Esophagus muscularis mucosa (tissue), 4 donors: ENCODE results near the gene PRLR. TPM values are rescaled to one million over a fixed set of nuclear protein-coding genes. Genes with fewer than 3 reads are reported as not detected.
"Not testable (repeated sequence)": the region's sequence is repeated elsewhere in the genome, so short reads cannot be mapped to it uniquely, and the experiment has no call there.

Experiments
- DNase-seq: peaks from one replicate; pipeline ENCODE4 v3.0.0-alpha.2; 2017; ENCODE audit errors: extremely low spot score
- H3K27ac ChIP-seq, 4 donors: fragments of 200-600 bp; sonication (generic); replicated peaks in 1 of 4; 1 replicate in 3 of 4; 2 replicates in 1 of 4; pipeline ENCODE4 v1.5.1; 2016 to 2019; ENCODE audit warnings: mild to moderate bottlenecking in 1 of 4
- H3K27me3 ChIP-seq, 4 donors: fragments of 200-600 bp; sonication (generic); one replicate each; pipeline versions ENCODE4 v1.5.1 to v1.6.0; 2016 to 2019
- H3K36me3 ChIP-seq, 4 donors: fragments of 200-600 bp; sonication (generic); one replicate each; pipeline ENCODE4 v1.5.1; 2016 to 2019
- H3K4me1 ChIP-seq, 4 donors: fragments of 200-600 bp; sonication (generic); one replicate each; pipeline ENCODE4 v1.5.1; 2016 to 2019
- H3K4me3 ChIP-seq, 4 donors: fragments of 200-600 bp; sonication (generic); 1 replicate in 2 of 4; 2 replicates in 2 of 4; pipeline ENCODE4 v1.5.1; 2016 to 2019; ENCODE audit warnings: mild to moderate bottlenecking in 4 of 4, moderate library complexity in 1 of 4
- H3K9me3 ChIP-seq, 4 donors: fragments of 200-600 bp; sonication (generic); 1 replicate in 3 of 4; 2 replicates in 1 of 4; pipeline ENCODE4 v1.5.1; 2016 to 2019
- EP300 ChIP-seq: sonication (generic); formaldehyde crosslinking; IDR thresholded peaks from one replicate; pipeline ENCODE4 v1.6.1; 2017; ENCODE audit warnings: antibody characterized with exemption
- POLR2A ChIP-seq: fragments of 450-650 bp; IDR thresholded peaks from one replicate; pipeline ENCODE4 v1.6.1; 2017; ENCODE audit warnings: antibody characterized with exemption, moderate library complexity, mild to moderate bottlenecking, low read depth
- POLR2AphosphoS5 ChIP-seq, 2 donors: sonication (generic); formaldehyde crosslinking; IDR thresholded peaks; one replicate each; pipeline ENCODE4 v1.6.1; 2017; ENCODE audit warnings: antibody characterized with exemption in 2 of 2
- WGBS: methylation state at CpG from one replicate; pipeline ENCODE4 v1.1.5; 2018; 5-methylcytosine and 5-hydroxymethylcytosine counted together
- intact Hi-C: fragments of 100-400 bp; cut with DNase I; formaldehyde crosslinking; loops from one replicate; pipeline ENCODE4 v1.15.1; 2023
- total RNA-seq, 4 donors: library from RNA; depleted of rRNA; stranded (reverse); fragments of >200 nt; gene quantifications; one replicate each; pipeline versions ENCODE4 v1.1.0 to v1.2.1, GENCODE V29; 2016
- TF ChIP-seq, protein P1 (sequence below), 3 experiments: fragments of 200-600 bp in 2 of 3; fragments of 450-650 bp in 1 of 3; sonication (generic) in 2 of 3; IDR thresholded peaks; one replicate each; pipeline ENCODE4 v1.5.1; 2017 to 2019; ENCODE audit warnings: antibody characterized with exemption in 3 of 3, mild to moderate bottlenecking in 2 of 3, moderate library complexity in 1 of 3

Gene PRLR
- total RNA-seq, 4 donors from 2014 or later: 0.66 to 1.7 (median 0.79) TPM

DNA sequence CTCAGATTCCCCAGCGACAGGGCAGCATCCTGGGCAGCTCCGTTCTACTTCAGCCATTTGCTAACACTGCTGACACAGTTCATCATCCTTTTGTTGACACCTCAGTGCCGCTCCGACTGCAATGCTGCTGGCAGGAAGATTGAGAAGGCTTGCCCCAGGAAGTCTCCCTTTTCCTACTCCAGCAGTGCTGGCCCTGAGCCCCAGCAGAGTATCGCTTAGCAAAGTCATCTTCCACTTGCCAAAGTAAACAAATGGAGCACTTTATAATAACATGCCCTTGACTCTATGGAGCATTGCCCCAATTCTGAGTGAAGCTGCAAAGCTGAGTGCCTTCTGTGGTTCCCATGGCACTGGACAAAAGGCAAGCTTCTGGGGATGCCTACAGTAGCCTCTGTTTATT, 32.2 kb downstream of the PRLR start:
- no peak for DNase-seq
- no peaks in the 10 kb centered on the region for H3K36me3 ChIP-seq
- intact Hi-C loops: no loop called here
- peaks cover 0 to 18% (median 16%) of the 10 kb centered on the region in 4 donors for H3K4me1 ChIP-seq
- no peaks in the 10 kb centered on the region for H3K9me3 ChIP-seq
- H3K4me3 ChIP-seq: no peak overlapping the region
- TF ChIP-seq POLR2AphosphoS5 (IDR thresholded peaks at IDR 0.05) (no peak), EP300 (no peak), POLR2A (no peak)
- TF ChIP-seq, protein P1, sequence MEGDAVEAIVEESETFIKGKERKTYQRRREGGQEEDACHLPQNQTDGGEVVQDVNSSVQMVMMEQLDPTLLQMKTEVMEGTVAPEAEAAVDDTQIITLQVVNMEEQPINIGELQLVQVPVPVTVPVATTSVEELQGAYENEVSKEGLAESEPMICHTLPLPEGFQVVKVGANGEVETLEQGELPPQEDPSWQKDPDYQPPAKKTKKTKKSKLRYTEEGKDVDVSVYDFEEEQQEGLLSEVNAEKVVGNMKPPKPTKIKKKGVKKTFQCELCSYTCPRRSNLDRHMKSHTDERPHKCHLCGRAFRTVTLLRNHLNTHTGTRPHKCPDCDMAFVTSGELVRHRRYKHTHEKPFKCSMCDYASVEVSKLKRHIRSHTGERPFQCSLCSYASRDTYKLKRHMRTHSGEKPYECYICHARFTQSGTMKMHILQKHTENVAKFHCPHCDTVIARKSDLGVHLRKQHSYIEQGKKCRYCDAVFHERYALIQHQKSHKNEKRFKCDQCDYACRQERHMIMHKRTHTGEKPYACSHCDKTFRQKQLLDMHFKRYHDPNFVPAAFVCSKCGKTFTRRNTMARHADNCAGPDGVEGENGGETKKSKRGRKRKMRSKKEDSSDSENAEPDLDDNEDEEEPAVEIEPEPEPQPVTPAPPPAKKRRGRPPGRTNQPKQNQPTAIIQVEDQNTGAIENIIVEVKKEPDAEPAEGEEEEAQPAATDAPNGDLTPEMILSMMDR (IDR thresholded peaks at IDR 0.05): no peak
- WGBS: 16% methylated on average over 5 of the region's 5 CpGs
- H3K27me3 ChIP-seq: no peaks in the 10 kb centered on the region
- H3K27ac ChIP-seq: no peak overlapping the region

DNA sequence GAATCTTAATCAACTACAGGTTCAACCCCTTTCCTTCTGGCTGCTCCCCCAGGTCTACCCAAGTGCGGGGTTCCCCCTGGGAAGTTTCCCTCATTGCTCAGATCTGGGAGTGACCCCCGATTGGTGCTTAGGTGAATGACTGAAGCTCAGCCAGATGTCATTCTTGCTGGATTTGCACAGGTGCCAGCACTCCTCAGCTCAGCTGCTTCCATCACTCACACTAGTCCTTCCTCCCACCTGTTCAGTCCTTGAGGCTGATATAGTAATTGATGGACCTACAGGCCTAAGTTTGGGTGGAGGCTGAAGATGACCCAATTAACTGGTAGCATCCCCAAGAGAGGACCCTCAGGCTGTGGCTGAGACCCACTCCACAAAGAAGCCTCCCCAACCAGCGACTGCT, 32.9 kb downstream of the PRLR start:
- Histone ChIP-seq H3K36me3 (no peaks in the 10 kb centered on the region), H3K4me3 (no peak overlapping the region), H3K27ac (no peak overlapping the region), H3K4me1 (peaks cover 0 to 18% (median 16%) of the 10 kb centered on the region in 4 donors), H3K27me3 (no peaks in the 10 kb centered on the region), H3K9me3 (no peaks in the 10 kb centered on the region)
- TF ChIP-seq POLR2A: no peak
- TF ChIP-seq, protein P1 (IDR thresholded peaks at IDR 0.05): no peak
- TF ChIP-seq POLR2AphosphoS5 (IDR thresholded peaks at IDR 0.05): no peak
- no peak for TF ChIP-seq EP300
- 100% methylated on average over 3 of the region's 3 CpGs for WGBS
- DNase-seq: no peak
- intact Hi-C loops: no loop called here

DNA sequence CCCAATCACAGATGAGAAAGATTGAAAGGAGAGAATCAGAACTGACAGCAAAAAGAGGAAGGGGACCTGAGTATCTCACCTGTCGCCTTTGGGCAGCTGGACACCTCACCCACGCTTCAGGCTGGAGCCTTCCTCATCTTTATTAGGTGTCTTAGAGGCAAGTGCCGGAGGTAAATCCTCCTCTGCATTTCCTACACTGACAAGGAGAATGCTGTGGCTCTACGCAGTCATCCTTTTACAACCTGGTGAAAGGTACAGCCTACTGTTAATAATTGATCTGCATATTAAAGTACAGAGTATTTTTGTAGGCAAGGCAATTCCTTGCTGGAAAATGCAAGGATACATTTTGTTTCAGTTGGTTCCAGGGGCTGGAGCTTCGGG, 34.8 kb downstream of the PRLR start:
- no peak for DNase-seq
- Histone ChIP-seq H3K27ac (no peak overlapping the region), H3K4me3 (no peak overlapping the region), H3K4me1 (peaks cover 0 to 18% (median 16%) of the 10 kb centered on the region in 4 donors), H3K27me3 (no peaks in the 10 kb centered on the region), H3K36me3 (no peaks in the 10 kb centered on the region), H3K9me3 (no peaks in the 10 kb centered on the region)
- intact Hi-C loops: no loop called here
- 89% methylated on average over 5 of the region's 5 CpGs for WGBS
- TF ChIP-seq POLR2AphosphoS5 (IDR thresholded peaks at IDR 0.05): no peak
- TF ChIP-seq, protein P1 (IDR thresholded peaks at IDR 0.05): no peak
- TF ChIP-seq POLR2A: no peak
- no peak for TF ChIP-seq EP300

DNA sequence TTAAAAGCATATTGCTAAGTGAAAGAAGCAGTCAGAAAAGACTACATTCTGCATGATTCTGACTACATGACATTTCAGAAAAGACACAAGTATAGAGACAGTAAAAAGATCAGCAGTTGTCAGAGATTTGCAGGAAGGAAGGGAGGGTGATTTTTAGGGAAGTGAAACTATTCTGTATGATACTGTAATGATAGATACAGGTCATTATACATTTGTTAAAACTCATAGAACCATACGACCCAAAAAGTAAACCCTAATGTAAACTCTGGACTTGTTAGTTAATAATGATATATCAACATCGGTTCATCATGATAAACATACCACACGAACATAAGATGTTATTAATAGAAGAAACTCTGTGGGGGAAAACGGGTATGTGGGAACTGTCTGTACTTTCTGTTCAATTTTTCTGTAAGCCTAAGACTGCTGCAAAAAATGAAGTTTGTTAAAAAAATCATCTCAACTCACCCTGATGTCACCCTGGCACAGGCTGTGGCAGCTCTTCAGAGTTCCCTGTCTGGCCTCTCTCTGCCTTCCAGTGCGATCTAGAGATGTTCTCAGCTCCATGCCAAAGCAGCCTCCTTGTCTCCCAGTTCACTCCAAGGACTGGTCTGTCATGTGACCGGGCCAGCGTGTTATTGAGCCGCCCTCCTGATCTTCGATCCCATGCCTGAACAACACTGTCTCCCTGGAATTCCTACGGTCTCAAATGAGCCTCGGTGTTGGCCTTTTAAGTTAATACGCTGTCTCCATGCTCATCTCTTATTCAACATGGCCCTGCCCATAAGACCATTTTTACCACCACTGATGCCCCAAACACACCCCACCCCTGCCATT, 35.4 kb downstream of the PRLR start:
- no peaks in the 10 kb centered on the region for H3K36me3 ChIP-seq
- no peak overlapping the region for H3K27ac ChIP-seq
- peaks cover 0 to 18% (median 16%) of the 10 kb centered on the region in 4 donors for H3K4me1 ChIP-seq
- intact Hi-C loops: no loop called here
- H3K4me3 ChIP-seq: no peak overlapping the region
- TF ChIP-seq, protein P1 (IDR thresholded peaks at IDR 0.05): no peak
- no peak for TF ChIP-seq EP300
- TF ChIP-seq POLR2A: no peak
- no peak for TF ChIP-seq POLR2AphosphoS5 (IDR thresholded peaks at IDR 0.05)
- no peaks in the 10 kb centered on the region for H3K9me3 ChIP-seq
- 74% methylated on average over 12 of the region's 12 CpGs for WGBS
- DNase-seq: no peak
- H3K27me3 ChIP-seq: no peaks in the 10 kb centered on the region

DNA sequence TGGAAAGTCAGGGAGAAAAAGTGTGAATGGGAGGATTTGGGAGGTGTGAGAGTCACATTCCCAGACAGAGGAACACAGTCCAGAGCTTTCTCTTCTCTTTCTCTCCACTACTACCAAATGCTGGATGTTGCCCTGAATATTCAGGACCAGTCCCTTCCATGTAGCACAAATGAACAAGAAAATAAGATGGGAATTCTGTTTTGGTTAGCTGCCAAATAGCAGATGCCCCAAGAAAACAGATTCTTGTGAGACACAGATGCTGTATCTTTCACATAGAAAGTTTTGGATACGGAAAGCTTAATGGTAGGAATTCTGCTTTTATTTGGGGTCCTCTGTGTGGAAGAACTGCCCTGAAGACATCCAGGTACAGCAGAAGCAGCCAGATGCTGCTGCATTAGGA, 37.8 kb downstream of the PRLR start:
- Histone ChIP-seq H3K36me3 (no peaks in the 10 kb centered on the region), H3K9me3 (no peaks in the 10 kb centered on the region), H3K27ac (no peak overlapping the region), H3K27me3 (no peaks in the 10 kb centered on the region), H3K4me3 (no peak overlapping the region), H3K4me1 (peaks cover 0 to 3% (median under 1%) of the 10 kb centered on the region in 4 donors)
- WGBS: 86% methylated on average over 1 of the region's 1 CpG
- intact Hi-C loops: no loop called here
- DNase-seq: no peak
- TF ChIP-seq POLR2AphosphoS5 (IDR thresholded peaks at IDR 0.05) (no peak), POLR2A (no peak), EP300 (no peak)
- TF ChIP-seq, protein P1 (IDR thresholded peaks at IDR 0.05): no peak

DNA sequence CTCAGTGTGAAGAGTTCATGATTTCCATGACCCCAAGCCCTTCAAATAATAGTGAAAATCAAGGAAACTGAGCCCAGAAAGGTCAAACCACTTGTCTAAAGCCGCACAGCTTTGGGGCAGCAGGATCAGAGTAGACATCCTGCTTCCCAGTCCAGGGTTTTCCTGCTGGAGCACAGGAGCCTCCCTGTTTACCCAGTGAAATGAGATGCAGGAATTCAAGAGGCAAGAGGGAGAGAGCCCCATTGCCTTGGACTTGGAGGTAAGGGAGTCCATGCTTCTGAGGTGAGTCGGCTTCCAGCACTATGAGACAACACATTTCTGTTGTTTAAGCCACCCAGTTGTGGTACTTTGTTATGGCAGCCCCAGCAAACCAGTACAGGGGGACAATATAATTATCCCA, 40.5 kb downstream of the PRLR start:
- not testable (repeated sequence) for H3K4me3 ChIP-seq, H3K36me3 ChIP-seq, H3K27ac ChIP-seq, H3K9me3 ChIP-seq, DNase-seq, H3K27me3 ChIP-seq, H3K4me1 ChIP-seq
- intact Hi-C loops: loop anchor here (10.0 kb wide), 1 partner anchor 105 kb away; no protein-coding TSS in a partner anchor
- WGBS: 83% methylated on average over 2 of the region's 2 CpGs
